HEK293 (cell line): ENCODE data around the gene RND1.

ENCODE experiments used
- BCL11B ChIP-seq: fragments of 450-650 bp; formaldehyde crosslinking; IDR thresholded peaks from 2 replicates; pipeline ENCODE4 v1.5.1; 2016; ENCODE audit warnings: low read depth, missing biosample characterization, missing genetic modification characterization
- CTCF ChIP-seq: fragments of 450-650 bp; formaldehyde crosslinking; IDR thresholded peaks from 2 replicates; pipeline ENCODE4 v1.5.1; 2016; ENCODE audit warnings: missing biosample characterization, missing genetic modification characterization
- FEZF1 ChIP-seq: fragments of 450-650 bp; formaldehyde crosslinking; IDR thresholded peaks from 2 replicates; pipeline ENCODE4 v1.5.1; 2016; ENCODE audit warnings: missing biosample characterization, missing genetic modification characterization
- HOXA7 ChIP-seq: sonication (generic); formaldehyde crosslinking; IDR thresholded peaks from 2 replicates; pipeline ENCODE4 v1.8.1; 2022; ENCODE audit warnings: missing genetic modification reagents, borderline replicate concordance
- KLF10 ChIP-seq: fragments of 450-650 bp; IDR thresholded peaks from 2 replicates; pipeline ENCODE4 v1.5.1; 2018; ENCODE audit warnings: missing biosample characterization, mild to moderate bottlenecking, missing genetic modification characterization
- REST ChIP-seq: fragments of 450-650 bp; formaldehyde crosslinking; IDR thresholded peaks from 2 replicates; pipeline ENCODE4 v1.5.1; 2016; ENCODE audit warnings: missing biosample characterization, missing genetic modification characterization
- TCF7L2 ChIP-seq: IDR thresholded peaks from 2 replicates; pipeline ENCODE4 v1.6.1; 2011; ENCODE audit warnings: low read depth, mild to moderate bottlenecking, inconsistent platforms, low read length, moderate library complexity, borderline replicate concordance
- YY1 ChIP-seq: fragments of 450-650 bp; formaldehyde crosslinking; IDR thresholded peaks from 2 replicates; pipeline ENCODE4 v1.5.1; 2018; ENCODE audit warnings: missing biosample characterization, missing genetic modification characterization
- ZIC2 ChIP-seq: fragments of 450-650 bp; formaldehyde crosslinking; IDR thresholded peaks from 2 replicates; pipeline ENCODE4 v1.5.1; 2016; ENCODE audit warnings: missing biosample characterization, missing genetic modification characterization
- ZNF114 ChIP-seq: fragments of 450-650 bp; formaldehyde crosslinking; IDR thresholded peaks from 2 replicates; pipeline ENCODE4 v1.5.0; 2017; ENCODE audit warnings: missing biosample characterization, missing genetic modification characterization
- ZNF146 ChIP-seq: fragments of 450-650 bp; formaldehyde crosslinking; IDR thresholded peaks from 2 replicates; pipeline ENCODE4 v1.5.1; 2016; ENCODE audit warnings: missing biosample characterization, missing genetic modification characterization
- ZNF792 ChIP-seq: fragments of 450-650 bp; formaldehyde crosslinking; IDR thresholded peaks from 2 replicates; pipeline ENCODE4 v1.5.1; 2016; ENCODE audit warnings: missing biosample characterization, missing genetic modification characterization
- TF ChIP-seq, protein P1 (sequence below): fragments of 450-650 bp; formaldehyde crosslinking; optimal IDR thresholded peaks from 2 replicates; pipeline ENCODE3; 2016; ENCODE audit warnings: missing biosample characterization, mild to moderate bottlenecking, missing genetic modification characterization

- TF ChIP-seq CTCF (tag by site-specific recombination) (no peak), FEZF1 (no peak), ZNF146 (tag by site-specific recombination) (no peak), ZNF792 (tag by site-specific recombination) (no peak), HOXA7 (CRISPR knock-in tag) (no peak), TCF7L2 (no peak), REST (no peak), BCL11B (tag by site-specific recombination) (no peak), ZIC2 (tag by site-specific recombination) (no peak), KLF10 (tag by site-specific recombination) (no peak), YY1 (tag by site-specific recombination) (no peak), ZNF114 (tag by site-specific recombination) (no peak)
- TF ChIP-seq, protein P1, sequence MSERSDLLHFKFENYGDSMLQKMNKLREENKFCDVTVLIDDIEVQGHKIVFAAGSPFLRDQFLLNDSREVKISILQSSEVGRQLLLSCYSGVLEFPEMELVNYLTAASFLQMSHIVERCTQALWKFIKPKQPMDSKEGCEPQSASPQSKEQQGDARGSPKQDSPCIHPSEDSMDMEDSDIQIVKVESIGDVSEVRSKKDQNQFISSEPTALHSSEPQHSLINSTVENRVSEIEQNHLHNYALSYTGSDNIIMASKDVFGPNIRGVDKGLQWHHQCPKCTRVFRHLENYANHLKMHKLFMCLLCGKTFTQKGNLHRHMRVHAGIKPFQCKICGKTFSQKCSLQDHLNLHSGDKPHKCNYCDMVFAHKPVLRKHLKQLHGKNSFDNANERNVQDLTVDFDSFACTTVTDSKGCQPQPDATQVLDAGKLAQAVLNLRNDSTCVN (tag by site-specific recombination), result no peak
Measured at GRCh38 chr12:48827026-48827425, 38.6 kb downstream of the RND1 start.
